Bronchial epithelial cell (primary cell): ENCODE results near the gene PARVA. TPM values are rescaled to one million over a fixed set of nuclear protein-coding genes. Genes with fewer than 3 reads are reported as not detected.

Source experiments
- DNase-seq: peaks from one replicate; pipeline ENCODE4 v3.0.0-alpha.2; 2010; ENCODE audit warnings: low read depth
- FAIRE-seq: peaks from 2 replicates; lab custom pipeline; 2011; peaks lifted over from hg19 to GRCh38; lab: Jason Lieb, UNC
- H3K27me3 ChIP-seq: 2 replicates; pipeline ENCODE4 v1.5.1; 2011; ENCODE audit warnings: low read length; ENCODE audit not compliant: control insufficient read depth, insufficient read depth
- H3K36me3 ChIP-seq: 2 replicates; pipeline ENCODE4 v1.5.1; 2011; ENCODE audit warnings: low read length; ENCODE audit not compliant: control insufficient read depth, insufficient read depth
- H3K4me3 ChIP-seq: 2 replicates; pipeline ENCODE4 v1.5.1; 2011; ENCODE audit warnings: mild to moderate bottlenecking, low read depth, low read length, control low read depth
- CTCF ChIP-seq: IDR thresholded peaks from 2 replicates; pipeline ENCODE4 v1.5.1; 2011; ENCODE audit warnings: mild to moderate bottlenecking, moderate library complexity, low read length, control low read depth, inconsistent platforms; ENCODE audit not compliant: insufficient read depth, severe bottlenecking
- total RNA-seq: library from RNA; depleted of rRNA; stranded (reverse); fragments of >200 nt; gene quantifications from 2 replicates; pipeline ENCODE4 v1.2.1, GENCODE V29; 2014

Gene PARVA
- total RNA-seq, 1 donor from 2014 or later, result 7.6 TPM

GRCh38 chr11:12554122-12554521 lies 176.8 kb downstream of the PARVA start:
- DNase-seq (no peak), FAIRE-seq (no peak)
- TF ChIP-seq CTCF, result no peak

GRCh38 chr11:12556155-12556554 lies 178.8 kb downstream of the PARVA start:
- FAIRE-seq (no peak), DNase-seq (no peak)
- no peak for TF ChIP-seq CTCF
- Histone ChIP-seq H3K27me3 (no peaks in the 10 kb centered on the region), H3K36me3 (no peaks in the 10 kb centered on the region), H3K4me3 (no peak overlapping the region)

More at GRCh38 chr11:12554122-12554521, 176.8 kb downstream of the PARVA start:
- H3K36me3 ChIP-seq, result no peaks in the 10 kb centered on the region
- no peak overlapping the region for H3K4me3 ChIP-seq
- no peaks in the 10 kb centered on the region for H3K27me3 ChIP-seq

- TF ChIP-seq CTCF, result no peak
- FAIRE-seq (no peak), DNase-seq (peak; percentile 63)
- Histone ChIP-seq H3K36me3 (no peaks in the 10 kb centered on the region), H3K4me3 (no peak overlapping the region), H3K27me3 (no peaks in the 10 kb centered on the region)
Measured at GRCh38 chr11:12556788-12557384, 179.5 kb downstream of the PARVA start.

- H3K27me3 ChIP-seq, result no peaks in the 10 kb centered on the region
- H3K4me3 ChIP-seq, result no peak overlapping the region
- H3K36me3 ChIP-seq, result no peaks in the 10 kb centered on the region
- no peak for DNase-seq
- no peak for FAIRE-seq
- no peak for TF ChIP-seq CTCF
Measured at GRCh38 chr11:12559011-12559410, 181.6 kb downstream of the PARVA start.

- TF ChIP-seq CTCF, result no peak
Measured at GRCh38 chr11:12560362-12560761, 183.0 kb downstream of the PARVA start.

GRCh38 chr11:12560861-12561260 lies 183.5 kb downstream of the PARVA start:
- Histone ChIP-seq H3K36me3 (no peaks in the 10 kb centered on the region), H3K27me3 (no peaks in the 10 kb centered on the region), H3K4me3 (no peak overlapping the region)
- FAIRE-seq (no peak), DNase-seq (no peak)
- TF ChIP-seq CTCF, result no peak

More at GRCh38 chr11:12560362-12560761, 183.0 kb downstream of the PARVA start:
- DNase-seq (no peak), FAIRE-seq (no peak)
- Histone ChIP-seq H3K4me3 (no peak overlapping the region), H3K27me3 (no peaks in the 10 kb centered on the region), H3K36me3 (no peaks in the 10 kb centered on the region)
